SIG-M5 treated with dmso at 0.1 percent for 504 hours (cell line): Measurements from ENCODE around the gene PTPRG.
A peak's percentile ranks its signal among the peaks of the same experiment; 100 is the strongest.

ENCODE experiments used
- DNase-seq: peaks from one replicate; lab custom pipeline; 2025; ENCODE audit not compliant: unreplicated experiment; lab: John Stamatoyannopoulos, UW

Gene PTPRG

DNA sequence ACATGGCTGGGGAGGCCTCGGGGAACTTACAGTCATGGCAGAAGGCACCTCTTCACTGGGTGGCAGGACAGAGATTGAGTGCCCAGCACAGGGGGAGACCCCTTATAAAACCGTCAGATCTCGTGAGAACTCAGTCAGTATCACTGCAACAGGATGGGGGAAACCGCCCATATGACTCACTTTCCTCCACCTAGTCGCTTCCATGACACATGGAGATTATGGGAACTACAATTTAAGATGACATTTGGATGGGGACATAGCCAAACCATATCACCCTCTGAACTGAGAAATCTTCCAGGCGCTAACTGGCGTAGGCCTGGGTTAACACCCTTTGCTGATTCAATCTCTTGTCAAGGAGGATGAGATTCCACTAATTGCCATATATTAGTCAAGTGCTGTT lies 419.7 kb downstream of the PTPRG start:
- DNase-seq: no peak

DNA sequence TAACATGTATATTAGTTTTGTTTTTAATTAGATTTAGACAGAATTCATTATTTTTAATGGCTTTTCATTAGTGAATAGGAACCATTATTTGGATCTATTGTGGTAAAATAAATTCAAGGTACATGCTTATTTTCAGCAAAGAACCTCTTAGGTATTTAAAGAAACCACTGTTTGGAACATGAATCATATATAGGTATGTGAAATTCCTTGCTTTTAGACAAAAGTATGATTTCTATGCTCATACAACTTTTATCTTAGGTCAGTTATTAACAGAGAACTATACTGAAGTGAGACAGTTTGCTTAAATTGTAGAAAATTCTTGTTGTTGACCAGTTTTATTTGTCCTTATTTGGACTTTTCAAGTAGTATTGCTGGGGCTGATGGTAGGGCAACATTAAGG lies 422.1 kb downstream of the PTPRG start:
- no peak for DNase-seq

- DNase-seq: no peak
These were observed 423.6 kb downstream of the PTPRG start for GRCh38 chr3:61985020-61985419.

- no peak for DNase-seq
These were observed 425.1 kb downstream of the PTPRG start for GRCh38 chr3:61986473-61986872.

DNA sequence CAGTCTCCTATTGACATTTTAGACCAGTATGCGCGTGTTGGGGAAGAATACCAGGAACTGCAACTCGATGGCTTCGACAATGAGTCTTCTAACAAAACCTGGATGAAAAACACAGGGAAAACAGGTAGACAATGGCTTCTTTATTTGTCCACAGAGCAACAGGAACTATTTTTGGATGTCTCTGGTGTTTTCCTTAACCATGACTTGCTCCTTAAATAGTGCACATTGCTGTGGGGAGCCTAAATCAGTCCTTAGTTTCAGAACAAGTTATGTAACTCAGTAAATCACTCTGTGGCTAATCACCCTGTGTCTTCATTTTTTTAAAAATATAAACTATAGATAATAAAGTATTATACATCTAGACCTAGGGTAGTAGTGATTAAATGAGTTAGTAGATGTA lies 428.3 kb downstream of the PTPRG start:
- DNase-seq: no peak

DNA sequence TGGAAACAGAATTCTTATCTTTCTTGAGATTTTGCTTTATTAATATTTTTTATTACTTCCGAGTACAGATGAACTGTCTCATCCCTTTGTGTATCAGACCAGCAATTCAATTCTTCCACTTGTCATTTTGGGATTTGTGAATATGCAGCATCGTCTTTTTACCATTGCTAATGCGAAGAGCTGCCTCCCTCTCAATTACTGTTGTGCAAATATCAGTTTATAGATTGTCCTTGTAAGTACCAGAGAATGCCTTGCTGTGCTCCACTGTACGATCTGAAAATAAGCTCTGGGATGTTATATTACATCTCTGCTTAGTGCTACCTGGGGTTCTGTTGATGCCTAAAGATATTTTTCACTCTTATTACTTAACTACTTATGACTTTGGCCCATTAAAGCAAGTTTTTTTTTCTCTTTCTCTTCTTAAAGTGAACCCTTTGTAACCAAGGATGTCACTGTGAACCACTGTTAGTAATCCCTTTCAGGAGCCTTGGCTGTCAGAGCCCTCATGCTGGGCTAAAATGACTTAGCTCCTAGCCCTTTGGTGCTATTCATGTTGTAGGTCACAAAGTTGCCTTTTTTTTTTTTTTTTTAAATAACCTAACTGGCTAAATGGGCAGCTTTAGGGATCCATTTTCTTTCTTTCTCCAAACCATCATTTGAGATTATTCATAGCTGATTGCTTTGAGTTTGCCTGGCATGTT lies 429.1 kb downstream of the PTPRG start:
- DNase-seq: no peak

GRCh38 chr3:61991706-61992105 lies 430.3 kb downstream of the PTPRG start:
- no peak for DNase-seq

- DNase-seq: no peak
These were observed 435.0 kb downstream of the PTPRG start for GRCh38 chr3:61996366-61996765.

GRCh38 chr3:61997101-61997500 lies 435.7 kb downstream of the PTPRG start:
- DNase-seq: no peak

DNA sequence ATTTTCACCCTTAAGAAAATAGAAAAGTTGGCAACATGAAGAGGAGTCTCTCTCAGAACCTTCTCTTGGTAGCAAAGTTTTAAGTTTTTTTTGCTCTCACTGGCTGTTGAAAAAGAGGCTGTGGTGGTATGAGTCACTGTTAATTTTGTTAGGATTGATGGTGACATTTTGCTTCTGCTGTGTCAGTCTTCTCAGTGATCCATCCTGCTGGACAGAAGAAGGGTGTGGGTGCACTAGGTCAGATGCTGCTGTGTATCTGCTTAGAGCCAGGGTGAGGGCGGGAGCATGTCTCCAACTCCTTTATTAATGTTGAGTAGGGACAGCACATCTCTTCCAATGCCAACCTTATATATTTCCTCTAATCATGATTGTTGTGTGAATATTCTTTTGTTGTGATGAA lies 442.5 kb downstream of the PTPRG start:
- no peak for DNase-seq

DNA sequence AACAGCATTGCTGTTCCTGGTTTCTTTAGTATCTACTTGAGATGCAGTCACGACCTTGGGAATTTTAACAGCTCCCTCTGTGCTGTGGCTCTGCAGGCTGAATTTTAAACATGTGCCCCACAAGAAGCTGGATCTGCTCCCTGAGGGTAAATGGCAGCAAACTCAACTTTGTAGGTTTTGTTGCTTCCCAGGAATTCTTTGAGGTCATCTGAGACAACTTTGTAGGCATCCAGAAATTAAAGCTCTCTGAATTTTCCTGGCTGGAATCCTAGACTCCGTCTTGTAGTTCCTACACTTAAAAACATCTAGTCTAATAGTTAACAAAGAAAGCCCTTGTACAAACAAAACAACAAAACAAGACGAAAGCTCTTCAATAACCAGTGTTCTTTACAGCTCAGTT lies 445.7 kb downstream of the PTPRG start:
- no peak for DNase-seq

GRCh38 chr3:62010989-62011388 lies 449.6 kb downstream of the PTPRG start:
- peak; percentile 15 for DNase-seq

DNA sequence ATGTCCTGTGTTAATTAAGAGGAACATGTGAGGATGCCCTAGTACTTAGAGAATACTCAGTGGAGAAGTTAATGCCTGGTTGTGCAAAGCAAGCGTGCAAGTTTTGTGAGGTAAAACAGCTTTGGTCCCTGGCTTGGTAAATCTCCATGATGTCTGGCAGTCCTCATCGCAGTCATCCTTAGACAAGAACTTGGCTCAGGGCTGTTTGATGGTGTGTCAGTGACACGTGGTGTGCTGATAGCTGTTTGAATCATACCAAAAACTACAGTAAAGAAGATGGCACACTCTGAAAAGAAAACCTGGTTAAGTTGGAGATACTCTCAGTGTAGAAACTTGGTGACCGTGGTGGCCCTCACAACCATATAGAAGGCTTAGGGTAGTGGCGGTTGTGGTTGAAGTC lies 450.3 kb downstream of the PTPRG start:
- no peak for DNase-seq

DNA sequence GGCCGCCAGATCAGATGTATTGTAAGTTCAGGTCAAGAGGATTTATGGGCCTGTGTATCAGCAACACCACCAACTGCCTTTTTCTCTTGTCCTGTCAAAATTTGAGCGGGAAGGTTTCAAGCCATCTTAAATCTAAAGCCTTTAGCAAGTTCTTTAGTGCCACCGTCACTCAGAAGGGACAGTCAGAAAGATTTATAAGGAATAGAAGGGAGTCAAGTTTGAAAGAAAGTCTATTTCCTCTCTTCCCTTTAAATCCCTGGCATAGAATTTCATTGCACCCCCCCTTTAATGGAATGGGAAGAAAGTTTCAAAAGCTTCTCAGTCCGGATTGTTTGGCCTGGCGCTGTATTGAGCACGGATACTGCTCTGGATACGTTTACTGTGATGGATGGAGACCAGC lies 452.6 kb downstream of the PTPRG start:
- no peak for DNase-seq

- no peak for DNase-seq
These were observed 453.7 kb downstream of the PTPRG start for GRCh38 chr3:62015111-62015510.

DNA sequence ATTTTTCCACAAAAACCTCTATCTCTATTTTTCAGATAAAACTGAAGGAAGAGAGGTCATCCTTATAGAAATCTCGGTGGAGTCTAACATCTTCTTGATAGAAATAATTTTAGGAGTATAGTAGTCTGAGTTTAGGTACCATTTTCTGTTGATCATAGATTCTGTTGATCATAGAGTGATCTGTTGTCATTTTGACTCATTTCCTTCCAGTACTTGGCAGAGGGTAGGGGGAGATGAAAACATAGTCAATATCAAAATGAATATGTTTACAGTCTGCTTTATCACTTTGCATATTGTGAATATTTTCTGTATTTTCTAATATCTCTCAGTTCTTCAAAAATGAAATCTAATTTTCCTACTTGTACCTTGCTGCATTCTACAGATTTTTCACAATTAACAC lies 458.5 kb downstream of the PTPRG start:
- no peak for DNase-seq

DNA sequence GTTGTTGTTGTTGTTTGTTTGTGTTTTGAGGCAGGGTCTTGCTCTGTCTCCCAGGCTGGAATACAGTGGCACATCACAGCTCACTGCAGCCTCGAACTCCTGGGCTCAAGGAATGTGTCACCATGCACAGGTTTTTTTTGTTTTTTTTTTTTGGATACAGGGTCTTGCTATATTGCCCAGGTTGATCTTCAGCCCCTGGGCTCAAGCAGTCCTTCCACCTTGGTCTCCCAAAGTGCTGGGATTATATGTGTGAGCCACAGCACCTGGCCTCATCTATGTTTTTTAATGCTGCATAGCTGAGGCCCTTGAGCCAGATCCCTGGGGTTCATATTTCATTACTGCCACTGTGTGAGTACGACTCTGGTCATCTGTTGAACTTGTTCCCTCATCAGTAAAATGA lies 459.3 kb downstream of the PTPRG start:
- no peak for DNase-seq

- no peak for DNase-seq
These were observed 460.9 kb downstream of the PTPRG start for GRCh38 chr3:62022312-62022711.

GRCh38 chr3:62024882-62025281 lies 463.5 kb downstream of the PTPRG start:
- no peak for DNase-seq

DNA sequence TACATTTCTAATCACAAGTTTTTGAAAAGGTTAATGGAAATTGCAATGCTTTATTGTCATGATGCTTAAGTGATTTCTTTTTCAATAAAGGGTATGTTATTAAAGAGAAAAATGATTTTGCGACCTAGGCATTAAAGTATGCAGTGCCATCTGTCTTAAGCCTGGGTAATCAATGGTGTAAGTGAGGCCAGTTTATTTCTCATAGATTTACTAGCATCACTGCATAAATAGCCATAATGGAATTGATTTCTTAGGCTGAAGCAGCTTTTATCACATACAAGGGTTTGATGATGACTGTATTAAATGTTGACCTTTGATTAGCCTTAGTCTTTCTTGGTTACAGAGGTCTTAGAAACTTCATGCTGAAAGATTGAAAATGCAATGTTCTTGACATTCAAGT lies 464.5 kb downstream of the PTPRG start:
- DNase-seq: no peak

DNA sequence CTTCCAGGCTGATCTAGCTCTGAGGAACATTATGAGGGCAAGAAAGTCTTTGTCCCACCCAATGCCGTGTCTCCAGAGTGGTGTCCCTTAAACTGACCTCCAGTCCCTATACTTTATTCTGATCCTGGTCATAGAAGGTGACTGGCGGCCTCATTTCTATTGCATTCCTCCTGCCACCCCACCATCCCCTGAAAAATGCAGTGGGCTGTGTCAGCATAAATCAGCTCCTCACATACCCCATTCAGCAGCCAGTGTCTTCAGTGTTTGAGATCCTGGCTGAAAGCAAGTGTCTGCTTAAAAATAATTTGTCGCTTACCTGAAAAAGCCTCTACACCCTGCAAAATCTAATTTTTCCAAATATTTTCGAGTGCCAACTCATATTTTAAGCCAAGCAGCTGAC lies 465.9 kb downstream of the PTPRG start:
- no peak for DNase-seq

DNA sequence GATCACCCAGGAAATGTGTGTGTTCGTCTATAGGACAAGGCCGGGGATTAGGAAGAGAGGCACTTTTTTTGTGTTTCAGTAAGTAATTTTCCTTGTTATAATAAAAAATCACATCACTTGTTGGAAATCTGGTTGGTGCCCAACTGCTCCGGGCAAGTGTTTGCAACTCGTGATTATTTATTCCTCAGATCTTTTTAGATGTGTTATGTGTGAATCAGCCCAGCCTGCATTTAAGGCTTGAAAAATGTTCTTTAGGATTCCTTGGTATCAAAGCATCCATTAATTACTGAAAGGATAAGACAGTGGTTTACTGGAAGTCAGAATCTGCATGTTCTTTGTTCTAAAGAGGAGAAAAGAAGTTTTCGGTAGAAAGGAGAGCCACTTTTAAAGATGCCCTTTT lies 466.4 kb downstream of the PTPRG start:
- DNase-seq: no peak

- no peak for DNase-seq
These were observed 466.9 kb downstream of the PTPRG start for GRCh38 chr3:62028236-62028635.

GRCh38 chr3:62032738-62033137 lies 471.4 kb downstream of the PTPRG start:
- DNase-seq: no peak
